Right kidney (tissue), 1 donor: ENCODE measurements around the gene TBX2.
A peak's percentile ranks its signal among the peaks of the same experiment; 100 is the strongest.

Source experiments
- DNase-seq: peaks from one replicate; pipeline ENCODE4 v3.0.0-alpha.2; 2016

Gene TBX2

DNA sequence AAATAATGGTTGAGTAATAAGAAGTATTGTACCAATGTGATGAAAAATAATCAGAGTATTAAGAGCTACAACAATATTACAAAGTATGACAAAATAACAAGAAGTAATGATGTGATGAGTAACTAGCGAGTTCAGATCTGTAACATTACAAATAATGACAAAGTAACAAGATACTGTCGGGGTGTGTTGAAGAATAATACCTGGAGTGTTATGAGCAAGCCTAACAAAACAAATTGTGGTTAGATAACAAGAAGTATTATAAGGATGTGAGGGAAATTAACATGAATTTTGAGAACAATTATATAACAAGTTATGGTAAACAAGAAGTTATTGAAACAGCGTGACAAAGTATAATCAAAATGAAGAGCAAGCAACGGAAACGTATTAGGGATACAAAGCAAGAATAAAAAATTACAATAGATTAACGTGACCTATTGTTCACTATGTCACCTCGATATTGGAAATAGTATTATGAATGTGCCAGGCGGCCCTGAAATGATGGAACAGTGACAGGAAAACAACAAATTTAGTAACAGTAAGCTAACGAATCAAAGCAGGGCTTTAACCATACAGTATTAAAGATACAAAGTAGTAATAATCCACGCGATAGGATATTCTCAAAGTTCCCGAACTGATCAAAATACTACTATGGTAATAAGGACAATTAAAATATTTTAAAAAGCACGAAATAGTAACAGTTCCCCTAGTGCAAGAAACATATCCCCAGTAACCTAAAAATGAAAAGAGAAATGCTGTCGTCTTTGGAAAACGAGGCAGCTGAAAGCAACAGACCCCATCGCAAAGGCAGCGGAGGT is 54.1 kb downstream of the TBX2 start:
- no peak for DNase-seq

DNA sequence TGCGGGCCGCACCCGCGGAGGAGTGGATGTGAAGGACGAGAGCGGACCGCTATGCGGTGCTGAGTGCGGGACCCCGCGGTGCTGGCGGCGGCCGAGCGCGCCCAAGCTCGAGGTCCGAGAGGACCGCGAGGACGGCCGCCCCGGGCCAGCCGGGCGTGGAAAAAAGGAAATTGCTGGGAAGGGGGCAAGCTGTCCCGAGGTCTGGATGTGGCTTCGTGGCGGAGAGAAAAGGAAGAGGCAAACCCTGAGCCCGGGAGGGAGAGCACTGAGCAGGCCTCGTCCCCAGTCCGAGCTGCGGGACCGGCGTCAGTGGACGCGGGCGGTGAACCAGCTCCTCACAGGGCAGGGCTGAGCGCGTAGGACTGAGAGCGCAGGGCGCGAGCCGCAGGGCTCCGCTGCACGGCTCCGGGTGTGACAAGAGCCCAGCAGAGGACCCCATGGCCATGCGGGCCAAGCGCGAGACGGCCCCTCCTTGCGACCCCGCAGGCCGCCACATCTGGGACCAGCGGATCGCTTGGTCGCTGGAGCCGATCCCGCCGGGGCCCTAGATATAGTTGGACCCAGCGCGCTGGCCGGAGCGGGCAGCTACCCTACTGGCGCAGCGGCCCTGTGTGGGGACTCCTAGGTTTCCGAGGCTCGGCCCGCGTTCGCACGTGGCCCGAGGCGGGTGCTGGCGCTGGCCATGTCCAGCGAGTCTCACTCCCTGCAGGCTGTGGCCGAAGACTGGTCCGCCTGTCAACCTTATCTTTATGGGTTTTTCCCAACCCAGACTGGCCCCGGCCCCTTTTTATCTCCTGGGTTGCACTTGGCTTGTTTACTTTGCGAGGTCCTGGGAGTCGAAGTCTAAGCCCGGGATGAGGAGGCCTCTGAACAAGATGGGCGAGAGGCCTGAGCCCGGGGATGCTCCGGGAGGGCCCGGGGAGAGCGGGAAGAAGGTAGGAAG is 55.0 kb downstream of the TBX2 start:
- DNase-seq: peak; percentile 85

DNA sequence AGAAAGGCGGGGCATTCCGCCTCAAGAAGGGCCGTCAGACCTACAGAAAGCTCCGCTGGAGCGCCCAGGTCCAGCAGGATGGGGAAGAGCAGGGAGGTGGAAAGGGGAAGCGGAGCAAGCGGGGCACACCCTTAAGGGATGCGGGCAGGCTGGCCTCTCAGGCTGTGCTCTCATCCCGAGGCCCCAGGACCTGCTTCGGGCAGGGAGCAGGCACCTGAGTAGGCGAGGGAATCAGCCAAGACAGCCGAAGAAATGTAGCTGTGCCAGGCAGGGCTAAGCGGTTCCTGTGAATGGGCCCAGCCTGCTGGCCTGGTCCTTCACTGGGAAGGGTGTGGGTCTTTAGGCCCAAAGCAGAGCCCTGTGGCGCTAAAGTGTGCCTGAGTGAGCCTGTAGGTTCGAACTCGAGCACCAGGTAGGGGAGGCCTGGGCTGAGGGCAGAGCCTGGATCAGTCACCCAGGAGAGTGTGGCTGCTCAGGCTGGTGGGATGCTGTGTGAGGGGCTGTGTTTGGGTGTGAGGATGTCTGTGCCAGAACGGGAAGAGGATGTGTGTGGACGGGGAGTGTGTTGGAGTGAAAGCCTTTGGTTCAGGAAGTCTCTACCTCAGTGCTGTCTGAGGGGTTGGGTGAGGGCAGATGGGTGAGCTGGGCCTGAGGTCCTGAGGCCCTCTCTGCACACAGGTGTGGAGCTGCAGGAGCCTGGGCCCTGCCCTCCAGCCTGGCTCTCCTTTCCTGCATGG is 55.8 kb downstream of the TBX2 start:
- peak; percentile 35 for DNase-seq

DNA sequence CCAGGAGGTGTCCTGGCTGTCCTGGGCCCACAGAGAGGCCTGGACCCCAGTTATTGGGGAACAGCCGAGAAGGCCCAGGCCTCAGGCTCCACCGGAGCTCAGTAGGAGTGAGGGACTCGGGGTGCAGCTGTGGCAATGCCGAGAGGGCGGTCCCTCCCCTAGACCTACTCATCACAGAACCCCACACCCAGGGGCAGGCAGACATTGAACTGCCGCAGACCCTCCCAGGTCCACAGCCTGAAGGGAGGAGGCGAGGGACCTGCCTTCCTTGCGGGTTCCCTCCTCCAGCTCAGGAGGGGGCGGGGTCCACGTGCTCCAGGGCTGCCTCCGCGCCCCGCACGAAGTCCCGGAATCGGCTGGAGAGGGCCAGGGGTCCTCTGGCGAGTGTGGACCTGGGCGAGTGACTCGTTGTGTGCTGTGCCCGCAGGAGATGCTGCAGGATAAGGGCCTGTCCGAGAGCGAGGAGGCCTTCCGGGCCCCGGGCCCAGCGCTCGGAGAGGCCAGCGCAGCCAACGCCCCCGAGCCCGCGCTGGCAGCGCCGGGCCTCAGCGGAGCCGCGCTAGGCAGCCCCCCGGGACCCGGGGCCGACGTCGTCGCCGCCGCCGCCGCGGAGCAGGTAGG is 56.5 kb downstream of the TBX2 start:
- DNase-seq: peak; percentile 35

DNA sequence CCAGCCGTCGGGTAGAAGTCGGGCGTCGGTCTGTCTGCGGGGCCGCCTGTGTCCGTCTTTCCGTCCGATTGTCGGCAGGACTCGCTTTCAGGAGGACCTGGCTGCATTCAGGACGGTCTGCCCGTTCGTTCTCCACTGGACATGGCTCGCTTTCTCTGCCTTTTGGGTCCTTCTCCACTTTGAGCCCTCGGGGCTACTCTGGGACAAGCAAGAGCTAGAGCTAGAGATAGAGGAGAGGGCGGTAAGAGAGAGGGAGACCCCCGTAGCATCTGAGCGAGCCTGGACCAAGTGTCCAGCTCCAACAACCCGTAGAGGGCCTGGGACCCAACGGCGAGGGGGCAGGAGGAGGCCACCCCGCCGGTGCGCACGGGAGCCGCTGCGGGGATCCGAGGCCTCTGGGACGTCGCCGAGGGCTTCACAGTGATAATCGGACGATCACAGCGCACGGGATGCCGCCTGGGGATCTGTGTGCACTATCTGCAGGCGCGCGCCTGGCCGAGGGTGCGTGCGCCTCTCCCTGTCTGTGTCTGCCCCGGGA is 57.1 kb downstream of the TBX2 start:
- DNase-seq: peak; percentile 69

DNA sequence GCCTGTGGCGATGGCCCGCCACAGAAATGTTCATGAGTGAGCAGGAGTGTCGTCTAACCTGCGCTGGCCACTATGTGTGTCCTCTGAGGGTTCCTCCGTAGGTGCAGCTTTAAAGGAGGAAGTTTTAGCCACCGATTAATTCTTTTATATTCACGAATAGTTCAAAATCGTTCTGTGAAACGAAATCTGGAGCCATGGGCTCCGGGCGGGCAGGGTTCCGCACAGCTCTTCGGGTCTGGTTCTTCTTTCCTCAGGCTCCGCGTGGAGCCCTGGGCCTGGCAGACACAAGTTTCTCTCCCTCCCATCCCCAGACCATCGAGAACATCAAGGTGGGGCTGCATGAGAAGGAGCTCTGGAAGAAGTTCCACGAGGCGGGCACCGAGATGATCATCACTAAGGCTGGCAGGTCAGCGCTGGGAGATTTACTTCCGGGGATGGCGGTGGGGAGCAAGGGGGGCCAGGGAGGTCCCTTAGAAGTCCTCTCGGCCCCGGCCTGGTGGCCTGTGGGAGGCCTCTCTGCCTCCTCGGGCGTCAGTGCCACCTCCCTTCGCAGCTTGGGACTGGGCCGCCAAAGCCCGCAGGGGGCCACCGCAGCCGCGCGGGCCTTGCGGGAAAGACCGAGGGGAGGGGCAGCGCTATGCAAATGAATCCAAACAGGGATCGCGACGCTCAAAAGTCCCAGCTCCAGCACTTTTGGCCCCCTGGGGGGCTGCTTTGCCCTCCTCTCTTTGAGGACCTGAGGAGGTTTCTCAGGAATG is 57.8 kb downstream of the TBX2 start:
- no peak for DNase-seq

DNA sequence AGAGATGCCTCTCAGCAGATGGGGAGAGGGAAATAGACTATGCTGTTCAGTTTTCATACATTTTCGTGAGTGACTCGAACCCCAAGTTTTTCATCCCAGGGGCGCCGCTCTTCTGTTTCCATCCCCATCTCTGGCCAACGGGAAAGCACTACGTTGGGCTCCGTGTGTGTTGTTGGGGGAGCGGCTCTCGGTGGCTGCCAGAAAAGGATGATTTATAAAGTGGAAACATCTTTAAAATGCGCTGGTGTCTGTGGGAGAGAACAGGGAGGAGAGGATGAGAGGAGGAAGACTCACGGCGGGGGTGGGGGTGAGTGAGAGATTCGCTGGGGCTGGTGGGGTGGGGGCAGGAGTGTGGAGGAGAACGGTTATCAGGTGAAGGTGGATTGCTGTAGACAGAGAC is 58.4 kb downstream of the TBX2 start:
- DNase-seq: no peak

DNA sequence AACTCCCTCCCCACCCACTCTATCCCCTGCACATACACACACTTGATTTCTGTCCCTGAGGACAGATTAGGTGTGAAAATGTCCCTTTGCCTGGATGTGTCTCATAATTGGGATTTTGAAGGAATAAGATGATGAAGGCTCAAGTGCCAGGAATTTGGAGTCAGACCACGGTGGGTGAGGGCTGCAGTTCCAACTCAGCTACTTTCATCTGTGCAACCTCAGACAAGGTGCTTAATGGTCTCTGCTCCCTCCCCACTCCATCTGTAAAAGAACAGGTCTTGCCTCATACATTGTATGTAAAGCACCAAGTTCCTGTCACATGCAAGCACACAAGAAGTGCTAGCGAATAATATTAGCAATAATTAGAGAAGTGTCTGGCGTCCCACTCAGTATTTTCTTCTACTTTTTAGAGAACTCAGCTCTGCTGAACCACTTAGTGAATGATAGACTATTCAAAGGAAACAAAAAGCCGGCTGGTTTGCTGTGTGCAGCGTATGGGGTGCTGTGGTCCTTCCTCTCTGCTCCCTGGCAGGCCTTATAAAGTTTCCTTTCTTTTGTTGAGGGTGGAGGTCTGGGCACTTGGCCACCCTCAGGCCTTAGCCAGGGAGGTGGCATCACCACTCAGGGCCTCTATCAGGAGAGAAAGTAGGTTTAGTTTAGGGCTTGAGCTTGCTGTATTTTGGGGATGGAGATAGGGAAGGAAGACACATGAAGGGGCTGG is 58.9 kb downstream of the TBX2 start:
- no peak for DNase-seq
